SU-DHL-6 (cell line): ENCODE data around the gene ITGA6.

Experiments
- H2AFZ ChIP-seq: fragments of 200-600 bp; sonication (generic); 2 replicates; pipeline ENCODE4 v1.6.1; 2014; ENCODE audit warnings: low read depth, mild to moderate bottlenecking, moderate library complexity, mixed read lengths, antibody characterized with exemption, low read length; ENCODE audit not compliant: severe bottlenecking
- H3F3A ChIP-seq: fragments of 200-600 bp; shearing (Covaris generic); 2 replicates; pipeline ENCODE4 v1.6.0; 2016; ENCODE audit warnings: antibody characterized with exemption, mild to moderate bottlenecking; ENCODE audit not compliant: insufficient read depth
- H3K27ac ChIP-seq: fragments of 200-600 bp; sonication (generic); 2 replicates; pipeline ENCODE4 v1.5.1; 2016; ENCODE audit warnings: low read depth, mild to moderate bottlenecking, low read length, moderate library complexity, mixed read lengths
- H3K27me3 ChIP-seq: fragments of 200-600 bp; sonication (generic), shearing (Covaris generic); 2 replicates; pipeline ENCODE4 v1.6.0; 2014; ENCODE audit warnings: mild to moderate bottlenecking, low read length
- H3K36me3 ChIP-seq: fragments of 200-600 bp; sonication (generic); 2 replicates; pipeline ENCODE4 v1.6.1; 2014; ENCODE audit warnings: mild to moderate bottlenecking, low read length, mixed read lengths
- H3K4me2 ChIP-seq: fragments of 300-600, 200-600 bp; shearing (Covaris generic), sonication (generic); 2 replicates; pipeline ENCODE4 v1.6.0; 2014; ENCODE audit warnings: low read length, low read depth, mild to moderate bottlenecking; ENCODE audit not compliant: poor library complexity, severe bottlenecking
- H3K4me3 ChIP-seq: fragments of 200-600 bp; sonication (generic); 2 replicates; pipeline ENCODE4 v1.5.1; 2014; ENCODE audit warnings: antibody characterized with exemption, low read length, mild to moderate bottlenecking, mixed read lengths; ENCODE audit not compliant: insufficient read depth, poor library complexity, severe bottlenecking
- H3K79me2 ChIP-seq: fragments of 200-600 bp; sonication (generic); 2 replicates; pipeline ENCODE4 v1.6.1; 2014; ENCODE audit warnings: mild to moderate bottlenecking, low read length, moderate library complexity; ENCODE audit not compliant: insufficient read depth
- H3K9ac ChIP-seq: fragments of 200-600 bp; sonication (generic); 2 replicates; pipeline ENCODE4 v1.7.0; 2014; ENCODE audit warnings: mild to moderate bottlenecking, low read length
- H3K9me2 ChIP-seq: fragments of 200-600 bp; sonication (generic); replicated peaks from 2 replicates; pipeline ENCODE4 v1.6.1; 2014; ENCODE audit warnings: low read length; ENCODE audit not compliant: insufficient read depth
- H3K9me3 ChIP-seq: fragments of 200-600 bp; sonication (generic); 2 replicates; pipeline ENCODE4 v1.6.1; 2014; ENCODE audit warnings: low read length, mixed read lengths; ENCODE audit not compliant: insufficient read depth
- H4K20me1 ChIP-seq: fragments of 200-600 bp; sonication (generic); 2 replicates; pipeline ENCODE4 v1.6.1; 2014; ENCODE audit warnings: low read depth, mild to moderate bottlenecking, antibody characterized with exemption, low read length, moderate library complexity, mixed read lengths
- CTCF ChIP-seq: fragments of 200-600 bp; sonication (generic); IDR thresholded peaks from one replicate; pipeline ENCODE4 v1.5.1; 2017; ENCODE audit warnings: antibody characterized with exemption, mild to moderate bottlenecking, low read length, moderate library complexity; ENCODE audit not compliant: insufficient read depth, poor library complexity, severe bottlenecking
- EZH2phosphoT487 ChIP-seq: fragments of 200-600 bp; sonication (generic), shearing (Covaris generic); conservative IDR thresholded peaks from 2 replicates; pipeline ENCODE4 v1.6.1; 2018; ENCODE audit warnings: mild to moderate bottlenecking, antibody characterized with exemption, low read length, moderate library complexity, mixed read lengths

ITGA6 gene

GRCh38 chr2:172429301-172429968 lies 2.0 kb downstream of the ITGA6 start:
- H3K27me3 ChIP-seq = no peaks in the 10 kb centered on the region
- no peaks in the 10 kb centered on the region for H3K79me2 ChIP-seq
- H3K4me3 ChIP-seq = no peak overlapping the region
- H3K9me2 ChIP-seq = no peaks in the 10 kb centered on the region
- no peak overlapping the region for H2AFZ ChIP-seq
- no peaks in the 10 kb centered on the region for H3K9me3 ChIP-seq
- H3K36me3 ChIP-seq = no peaks in the 10 kb centered on the region
- H3K27ac ChIP-seq = no peak overlapping the region
- TF ChIP-seq CTCF (no peak), EZH2phosphoT487 (no peak)
- H3F3A ChIP-seq = no peaks in the 10 kb centered on the region
- no peak overlapping the region for H3K9ac ChIP-seq
- H4K20me1 ChIP-seq = no peaks in the 10 kb centered on the region
- H3K4me2 ChIP-seq = no peak overlapping the region

GRCh38 chr2:172430027-172430426 lies 2.6 kb downstream of the ITGA6 start:
- TF ChIP-seq EZH2phosphoT487 (no peak), CTCF (no peak)
- no peak overlapping the region for H2AFZ ChIP-seq
- H4K20me1 ChIP-seq = no peaks in the 10 kb centered on the region
- H3K9ac ChIP-seq = no peak overlapping the region
- no peaks in the 10 kb centered on the region for H3K27me3 ChIP-seq
- H3F3A ChIP-seq = no peaks in the 10 kb centered on the region
- no peak overlapping the region for H3K4me2 ChIP-seq
- no peaks in the 10 kb centered on the region for H3K79me2 ChIP-seq
- no peaks in the 10 kb centered on the region for H3K9me2 ChIP-seq
- no peak overlapping the region for H3K4me3 ChIP-seq
- no peak overlapping the region for H3K27ac ChIP-seq
- no peaks in the 10 kb centered on the region for H3K36me3 ChIP-seq
- no peaks in the 10 kb centered on the region for H3K9me3 ChIP-seq

GRCh38 chr2:172430678-172431077 lies 3.3 kb downstream of the ITGA6 start:
- no peak overlapping the region for H3K27ac ChIP-seq
- H3K9me2 ChIP-seq = no peaks in the 10 kb centered on the region
- H2AFZ ChIP-seq = no peak overlapping the region
- H3K9ac ChIP-seq = no peak overlapping the region
- H3K9me3 ChIP-seq = no peaks in the 10 kb centered on the region
- H3K36me3 ChIP-seq = no peaks in the 10 kb centered on the region
- H3K27me3 ChIP-seq = no peaks in the 10 kb centered on the region
- no peaks in the 10 kb centered on the region for H3F3A ChIP-seq
- TF ChIP-seq CTCF (no peak), EZH2phosphoT487 (no peak)
- H3K79me2 ChIP-seq = no peaks in the 10 kb centered on the region
- H3K4me2 ChIP-seq = no peak overlapping the region
- no peak overlapping the region for H3K4me3 ChIP-seq
- no peaks in the 10 kb centered on the region for H4K20me1 ChIP-seq
